Measurements from ENCODE around the gene PIK3R1. TPM values are rescaled to one million over a fixed set of nuclear protein-coding genes. Genes with fewer than 3 reads are reported as not detected.

PIK3R1 gene
- total and polyA plus RNA-seq, 4 donors, result 6.8 to 222 (median 74.9) TPM

GRCh38 chr5:68268852-68269130 lies 53.2 kb downstream of the PIK3R1 start:
- ATAC-seq (ENCODE audit: insufficient read depth, low FRiP score), result no peak
- 85 to 91% methylated on average over 5 of the region's 5 CpGs for WGBS, 2 donors

GRCh38 chr5:68269820-68270219 lies 54.3 kb downstream of the PIK3R1 start:
- Histone ChIP-seq H3K4me3 (no peak overlapping the region), H3K36me3 (ENCODE audit: control insufficient read depth in 4 of 4, insufficient read depth in 4 of 4, low read length in 4 of 4) (peaks cover 2 to 13% (median 5%) of the 10 kb centered on the region in 4 donors), H3K27ac (ENCODE audit: low read depth in 1 of 2, low read length in 1 of 2) (no peak overlapping the region), H3K27me3 (ENCODE audit: control insufficient read depth in 3 of 3, insufficient read depth in 3 of 3, low read length in 2 of 3) (no peaks in the 10 kb centered on the region), H3K9ac (ENCODE audit: insufficient read depth in 1 of 2, low read length in 2 of 2) (no peak overlapping the region), H3K4me1 (ENCODE audit: control insufficient read depth in 5 of 5, insufficient read depth in 5 of 5, low read length in 5 of 5) (peaks cover 8 to 86% (median 31%) of the 10 kb centered on the region in 5 donors), H3K9me3 (ENCODE audit: control insufficient read depth in 4 of 4, insufficient read depth in 3 of 4, low read length in 3 of 4) (no peaks in the 10 kb centered on the region)
- DNase-seq (no peak), ATAC-seq (ENCODE audit: insufficient read depth, low FRiP score) (no peak)
- no peak for TF ChIP-seq CTCF (IDR thresholded peaks at IDR 0.05; ENCODE audit: control extremely low read depth, extremely low read depth)
- WGBS, 2 donors, result 80 to 81% methylated on average over 2 of the region's 2 CpGs

More at GRCh38 chr5:68268852-68269130, 53.2 kb downstream of the PIK3R1 start:
- Histone ChIP-seq H3K9ac (ENCODE audit: insufficient read depth in 1 of 2, low read length in 2 of 2) (peak overlapping the region in 1 of 2 donors; percentile 4), H3K9me3 (ENCODE audit: control insufficient read depth in 4 of 4, insufficient read depth in 3 of 4, low read length in 3 of 4) (no peaks in the 10 kb centered on the region), H3K27ac (ENCODE audit: low read depth in 1 of 2, low read length in 1 of 2) (peak overlapping the region; percentile 67 to 74), H3K4me1 (ENCODE audit: control insufficient read depth in 5 of 5, insufficient read depth in 5 of 5, low read length in 5 of 5) (peaks cover 9 to 87% (median 35%) of the 10 kb centered on the region in 5 donors), H3K4me3 (no peak overlapping the region), H3K27me3 (ENCODE audit: control insufficient read depth in 3 of 3, insufficient read depth in 3 of 3, low read length in 2 of 3) (no peaks in the 10 kb centered on the region), H3K36me3 (ENCODE audit: control insufficient read depth in 4 of 4, insufficient read depth in 4 of 4, low read length in 4 of 4) (peaks cover 0 to 6% (median 3%) of the 10 kb centered on the region in 4 donors)
- TF ChIP-seq CTCF (IDR thresholded peaks at IDR 0.05; ENCODE audit: control extremely low read depth, extremely low read depth), result no peak
- no peak for DNase-seq

GRCh38 chr5:68270399-68270975 lies 54.9 kb downstream of the PIK3R1 start:
- Histone ChIP-seq H3K9me3 (ENCODE audit: control insufficient read depth in 4 of 4, insufficient read depth in 3 of 4, low read length in 3 of 4) (no peaks in the 10 kb centered on the region), H3K4me1 (ENCODE audit: control insufficient read depth in 5 of 5, insufficient read depth in 5 of 5, low read length in 5 of 5) (peaks cover 3 to 84% (median 31%) of the 10 kb centered on the region in 5 donors), H3K4me3 (no peak overlapping the region), H3K27ac (ENCODE audit: low read depth in 1 of 2, low read length in 1 of 2) (no peak overlapping the region), H3K9ac (ENCODE audit: insufficient read depth in 1 of 2, low read length in 2 of 2) (no peak overlapping the region), H3K36me3 (ENCODE audit: control insufficient read depth in 4 of 4, insufficient read depth in 4 of 4, low read length in 4 of 4) (peaks cover 4 to 18% (median 8%) of the 10 kb centered on the region in 4 donors), H3K27me3 (ENCODE audit: control insufficient read depth in 3 of 3, insufficient read depth in 3 of 3, low read length in 2 of 3) (no peaks in the 10 kb centered on the region)
- no peak for ATAC-seq (ENCODE audit: insufficient read depth, low FRiP score)
- DNase-seq, result no peak
- no peak for TF ChIP-seq CTCF (IDR thresholded peaks at IDR 0.05; ENCODE audit: control extremely low read depth, extremely low read depth)

GRCh38 chr5:68271124-68271523 lies 55.6 kb downstream of the PIK3R1 start:
- H3K27me3 ChIP-seq (ENCODE audit: control insufficient read depth in 3 of 3, insufficient read depth in 3 of 3, low read length in 2 of 3), result no peaks in the 10 kb centered on the region
- peaks cover 4 to 19% (median 10%) of the 10 kb centered on the region in 4 donors for H3K36me3 ChIP-seq (ENCODE audit: control insufficient read depth in 4 of 4, insufficient read depth in 4 of 4, low read length in 4 of 4)
- H3K4me1 ChIP-seq (ENCODE audit: control insufficient read depth in 5 of 5, insufficient read depth in 5 of 5, low read length in 5 of 5), result peaks cover 3 to 78% (median 29%) of the 10 kb centered on the region in 5 donors
- peak overlapping the region in 1 of 2 donors; percentile 50 for H3K27ac ChIP-seq (ENCODE audit: low read depth in 1 of 2, low read length in 1 of 2)
- no peak for TF ChIP-seq CTCF (IDR thresholded peaks at IDR 0.05; ENCODE audit: control extremely low read depth, extremely low read depth)
- 64 to 72% methylated on average over 5 of the region's 5 CpGs for WGBS, 2 donors
- H3K9ac ChIP-seq (ENCODE audit: insufficient read depth in 1 of 2, low read length in 2 of 2), result no peak overlapping the region
- DNase-seq (no peak), ATAC-seq (ENCODE audit: insufficient read depth, low FRiP score) (no peak)
- H3K4me3 ChIP-seq, result no peak overlapping the region
- H3K9me3 ChIP-seq (ENCODE audit: control insufficient read depth in 4 of 4, insufficient read depth in 3 of 4, low read length in 3 of 4), result no peaks in the 10 kb centered on the region

Data from lung (tissue), 12 donors.